Tongue (tissue), 2 donors: Measurements from ENCODE around the gene CCDC85A. TPM values are rescaled to one million over a fixed set of nuclear protein-coding genes. Genes with fewer than 3 reads are reported as not detected.
A peak's percentile ranks its signal among the peaks of the same experiment; 100 is the strongest.

Experiments
- DNase-seq: peaks from one replicate; pipeline ENCODE4 v3.0.0-alpha.2; 2015
- total RNA-seq: library from RNA; depleted of rRNA; stranded (reverse); fragments of >200 nt; gene quantifications from one replicate; pipeline ENCODE4 v1.2.3, GENCODE V29; 2014

CCDC85A gene
- total RNA-seq, 1 donor from 2014 or later: 7.5 TPM

GRCh38 chr2:56309626-56310170 lies 125.9 kb downstream of the CCDC85A start:
- DNase-seq: peak; percentile 11

GRCh38 chr2:56313500-56313921 lies 129.7 kb downstream of the CCDC85A start:
- peak; percentile 24 for DNase-seq

GRCh38 chr2:56314371-56314770 lies 130.6 kb downstream of the CCDC85A start:
- no peak for DNase-seq

- DNase-seq: peak; percentile 56
These were observed 131.0 kb downstream of the CCDC85A start for GRCh38 chr2:56314796-56315195.

- peak; percentile 43 for DNase-seq
These were observed 131.6 kb downstream of the CCDC85A start for GRCh38 chr2:56315376-56315775.

GRCh38 chr2:56316011-56316410 lies 132.2 kb downstream of the CCDC85A start:
- DNase-seq: peak; percentile 12

GRCh38 chr2:56318147-56318546 lies 134.4 kb downstream of the CCDC85A start:
- DNase-seq: no peak

- no peak for DNase-seq
These were observed 142.0 kb downstream of the CCDC85A start for GRCh38 chr2:56325661-56326345.

GRCh38 chr2:56326346-56326741 lies 142.6 kb downstream of the CCDC85A start:
- DNase-seq: no peak

- no peak for DNase-seq
These were observed 148.0 kb downstream of the CCDC85A start for GRCh38 chr2:56331810-56332209.

GRCh38 chr2:56333812-56334485 lies 150.2 kb downstream of the CCDC85A start:
- no peak for DNase-seq

GRCh38 chr2:56334622-56335021 lies 150.8 kb downstream of the CCDC85A start:
- DNase-seq: no peak

GRCh38 chr2:56335101-56335500 lies 151.3 kb downstream of the CCDC85A start:
- no peak for DNase-seq

GRCh38 chr2:56337342-56337741 lies 153.6 kb downstream of the CCDC85A start:
- no peak for DNase-seq

GRCh38 chr2:56338232-56338631 lies 154.4 kb downstream of the CCDC85A start:
- DNase-seq: no peak

GRCh38 chr2:56344771-56345170 lies 161.0 kb downstream of the CCDC85A start:
- DNase-seq: no peak

GRCh38 chr2:56347881-56348280 lies 164.1 kb downstream of the CCDC85A start:
- DNase-seq: no peak

- DNase-seq: no peak
These were observed 164.8 kb downstream of the CCDC85A start for GRCh38 chr2:56348392-56349210.

- no peak for DNase-seq
These were observed 174.0 kb downstream of the CCDC85A start for GRCh38 chr2:56357655-56358295.

GRCh38 chr2:56361844-56362243 lies 178.1 kb downstream of the CCDC85A start:
- no peak for DNase-seq

GRCh38 chr2:56364902-56365301 lies 181.1 kb downstream of the CCDC85A start:
- no peak for DNase-seq

GRCh38 chr2:56369316-56369715 lies 185.5 kb downstream of the CCDC85A start:
- no peak for DNase-seq
